Stomach (tissue), 9 donors: ENCODE measurements around the gene NFKBIB. TPM values are rescaled to one million over a fixed set of nuclear protein-coding genes. Genes with fewer than 3 reads are reported as not detected.
A peak's percentile ranks its signal among the peaks of the same experiment; 100 is the strongest.
"Not testable (repeated sequence)": the region's sequence is repeated elsewhere in the genome, so short reads cannot be mapped to it uniquely, and the experiment has no call there.

Experiments
- DNase-seq, 2 donors: peaks; one replicate each; pipeline versions ENCODE4 v3.0.0 to v3.0.0-alpha.2; 2013 to 2019
- H3K27ac ChIP-seq, 5 donors: fragments of 200-600 bp in 4 of 5; sonication (generic) in 4 of 5; one replicate each; pipeline ENCODE4 v1.5.1; 2013 to 2019; ENCODE audit warnings: mild to moderate bottlenecking in 1 of 5, moderate library complexity in 1 of 5
- H3K27me3 ChIP-seq, 3 donors: fragments of 200-600 bp; sonication (generic); one replicate each; pipeline ENCODE4 v1.5.1; 2017 to 2019; ENCODE audit warnings: mixed run types in 1 of 3
- H3K36me3 ChIP-seq, 4 donors: fragments of 200-600 bp; sonication (generic); 1 replicate in 3 of 4; 2 replicates in 1 of 4; pipeline ENCODE4 v1.5.1; 2016 to 2019
- H3K4me1 ChIP-seq, 4 donors: fragments of 200-600 bp; sonication (generic); one replicate each; pipeline ENCODE4 v1.5.1; 2016 to 2019
- H3K4me3 ChIP-seq, 4 donors: fragments of 200-600 bp; sonication (generic) in 3 of 4; one replicate each; pipeline ENCODE4 v1.5.1; 2016 to 2019; ENCODE audit warnings: mild to moderate bottlenecking in 1 of 4
- H3K9me3 ChIP-seq, 4 donors: fragments of 200-600 bp; sonication (generic); one replicate each; pipeline ENCODE4 v1.5.1; 2016 to 2019
- CTCF ChIP-seq, 7 experiments: fragments of 450-650 bp in 4 of 7; fragments of 200-600 bp in 3 of 7; sonication (generic) in 3 of 7; IDR thresholded peaks; one replicate each; pipeline ENCODE4 v1.5.1; 2016 to 2019; ENCODE audit warnings: antibody characterized with exemption in 7 of 7, control low read depth in 2 of 7, mild to moderate bottlenecking in 1 of 7
- EP300 ChIP-seq: sonication (generic); formaldehyde crosslinking; IDR thresholded peaks from one replicate; pipeline ENCODE4 v1.6.1; 2017; ENCODE audit warnings: antibody characterized with exemption
- POLR2A ChIP-seq, 4 donors: fragments of 450-650 bp; IDR thresholded peaks; one replicate each; pipeline ENCODE4 v1.6.1; 2016; ENCODE audit warnings: antibody characterized with exemption in 4 of 4, control low read depth in 2 of 4, mild to moderate bottlenecking in 1 of 4, moderate library complexity in 1 of 4
- POLR2AphosphoS5 ChIP-seq, 3 donors: sonication (generic); formaldehyde crosslinking; IDR thresholded peaks; one replicate each; pipeline ENCODE4 v1.6.1; 2016; ENCODE audit warnings: antibody characterized with exemption in 3 of 3
- WGBS, 5 donors: extraction: QIAGEN DNeasy Blood & Tissue Kit in 3 of 5; methylation state at CpG; one replicate each; pipeline versions ENCODE4 v1.1.5 to v1.1.7; 2013 to 2018; 5-methylcytosine and 5-hydroxymethylcytosine counted together
- intact Hi-C: fragments of 100-400 bp; cut with DNase I; formaldehyde crosslinking; loops from one replicate; pipeline ENCODE4 v1.15.1; 2023; ENCODE audit warnings: low total_unique reads
- polyA plus RNA-seq, 3 donors: library from polyadenylated mRNA; stranded (reverse); fragments of 200-250 nt; gene quantifications; one replicate each; pipeline ENCODE4 v1.2.3, GENCODE V29; 2013
- total RNA-seq, 5 donors: library from RNA; depleted of rRNA; stranded (reverse); fragments of >200 nt; gene quantifications; one replicate each; pipeline versions ENCODE4 v1.1.0 to v1.2.3, GENCODE V29; 2014 to 2016
- donor health status: healthy with polysubstance abuse.
- donor health status: Bipolar disorder and iron deficiency.
- donor health status: healthy.

Gene NFKBIB
- total and polyA plus RNA-seq, 8 donors = 5.4 to 93.3 (median 29.6) TPM; not detected in 1

GRCh38 chr19:38870612-38871011 is 29.2 kb upstream of the NFKBIB start:
- H3K9me3 ChIP-seq = no peaks in the 10 kb centered on the region
- DNase-seq = no peak
- TF ChIP-seq CTCF (IDR thresholded peaks at IDR 0.05) (no peak), POLR2AphosphoS5 (IDR thresholded peaks at IDR 0.05) (no peak), POLR2A (IDR thresholded peaks at IDR 0.05) (no peak), EP300 (no peak)
- no peaks in the 10 kb centered on the region for H3K36me3 ChIP-seq
- no peaks in the 10 kb centered on the region for H3K27me3 ChIP-seq
- H3K4me3 ChIP-seq = peak overlapping the region in 1 of 4 donors; percentile 56
- 86 to 95% (median 90%) methylated on average over 17 to 19 of the region's 19 CpGs for WGBS, 5 donors
- intact Hi-C loops = no loop called here
- peaks cover 8 to 29% (median 21%) of the 10 kb centered on the region in 4 donors for H3K4me1 ChIP-seq
- H3K27ac ChIP-seq = peak overlapping the region in 3 of 5 donors; percentile 28 to 74 (median 64)

GRCh38 chr19:38873400-38873799 is 26.4 kb upstream of the NFKBIB start:
- 81 to 96% (median 93%) methylated on average over 10 of the region's 10 CpGs for WGBS, 5 donors
- H3K4me3 ChIP-seq = not testable (repeated sequence)

GRCh38 chr19:38875656-38876395 is 23.9 kb upstream of the NFKBIB start:
- H3K27me3 ChIP-seq = no peaks in the 10 kb centered on the region
- H3K9me3 ChIP-seq = no peaks in the 10 kb centered on the region
- intact Hi-C loops = no loop called here
- WGBS, 5 donors = 71 to 85% (median 81%) methylated on average over 6 of the region's 6 CpGs
- no peak for DNase-seq
- H3K4me3 ChIP-seq = no peak overlapping the region
- peaks cover 4 to 21% (median 13%) of the 10 kb centered on the region in 4 donors for H3K4me1 ChIP-seq
- TF ChIP-seq POLR2AphosphoS5 (IDR thresholded peaks at IDR 0.05) (no peak), CTCF (IDR thresholded peaks at IDR 0.05) (no peak), POLR2A (IDR thresholded peaks at IDR 0.05) (no peak), EP300 (no peak)
- H3K36me3 ChIP-seq = peaks cover 5 to 24% (median 19%) of the 10 kb centered on the region in 4 donors
- H3K27ac ChIP-seq = no peak overlapping the region

More at GRCh38 chr19:38873400-38873799, 26.4 kb upstream of the NFKBIB start:
- H3K4me1 ChIP-seq = peaks cover 11 to 36% (median 25%) of the 10 kb centered on the region in 4 donors
- H3K27ac ChIP-seq, H3K27me3 ChIP-seq, H3K36me3 ChIP-seq, DNase-seq, H3K9me3 ChIP-seq, intact Hi-C loops: not testable (repeated sequence)

- TF ChIP-seq CTCF (IDR thresholded peaks at IDR 0.05) (no peak), EP300 (no peak), POLR2AphosphoS5 (IDR thresholded peaks at IDR 0.05) (no peak), POLR2A (IDR thresholded peaks at IDR 0.05) (no peak)
- peak within 1 kb of the TSS; percentile 5 to 28 (median 22) for H3K4me3 ChIP-seq
These were observed 21.8 kb upstream of the NFKBIB start, which contains the start of gene RINL for GRCh38 chr19:38877781-38878574. TSS of gene RINL (minus strand) at chr19:38878275. CDS start at chr19:38876742, 1,533 bp downstream.

More at GRCh38 chr19:38877781-38878574, 21.8 kb upstream of the NFKBIB start, which contains the start of gene RINL:
- no peaks in the 10 kb centered on the region for H3K27me3 ChIP-seq
- H3K4me1 ChIP-seq = peaks cover 4 to 21% (median 13%) of the 10 kb centered on the region in 4 donors
- H3K36me3 ChIP-seq = peaks cover 10 to 44% (median 41%) of the 10 kb centered on the region in 4 donors
- intact Hi-C loops = no loop called here
- H3K27ac ChIP-seq = peak within 1 kb of the TSS; percentile 73 to 84 (median 81)
- DNase-seq = peak; percentile 46 to 86
- no peaks in the 10 kb centered on the region for H3K9me3 ChIP-seq
- 15 to 36% (median 23%) methylated on average over 11 of the region's 11 CpGs for WGBS, 5 donors
